NCI-H748 treated with DMSO at 0.1 percent for 48 hours (cell line): ENCODE results near the gene ANKRD6.
A peak's percentile ranks its signal among the peaks of the same experiment; 100 is the strongest.

Source experiments
- DNase-seq: peaks from one replicate; lab custom pipeline; 2025; lab: John Stamatoyannopoulos, UW

Gene ANKRD6

GRCh38 chr6:89413006-89413400 lies 19.9 kb upstream of the ANKRD6 start:
- DNase-seq: no peak

- no peak for DNase-seq
These were observed 18.7 kb upstream of the ANKRD6 start for GRCh38 chr6:89414215-89414614.

GRCh38 chr6:89415185-89415584 lies 17.8 kb upstream of the ANKRD6 start:
- no peak for DNase-seq

DNA sequence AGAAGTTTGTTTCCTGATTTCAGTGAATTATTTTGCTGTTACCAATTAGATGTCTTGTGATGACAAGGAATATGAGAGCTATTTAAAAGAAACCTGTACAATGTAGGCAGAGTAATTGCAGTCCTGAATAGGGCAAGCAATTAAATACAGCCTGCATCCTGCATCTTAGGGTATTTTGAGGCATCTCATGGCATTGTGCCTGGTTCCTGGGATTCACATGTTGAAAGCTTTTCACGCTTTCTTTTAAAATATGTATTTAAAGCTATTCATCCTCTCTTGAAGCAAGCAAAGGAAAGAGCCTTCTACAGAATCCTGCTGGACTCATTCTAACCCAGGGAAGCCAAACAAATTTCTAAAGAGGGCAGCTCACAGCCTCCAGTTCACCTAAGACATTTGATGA lies 16.2 kb upstream of the ANKRD6 start:
- no peak for DNase-seq

- no peak for DNase-seq
These were observed 2.6 kb upstream of the ANKRD6 start for GRCh38 chr6:89430201-89430962.

DNA sequence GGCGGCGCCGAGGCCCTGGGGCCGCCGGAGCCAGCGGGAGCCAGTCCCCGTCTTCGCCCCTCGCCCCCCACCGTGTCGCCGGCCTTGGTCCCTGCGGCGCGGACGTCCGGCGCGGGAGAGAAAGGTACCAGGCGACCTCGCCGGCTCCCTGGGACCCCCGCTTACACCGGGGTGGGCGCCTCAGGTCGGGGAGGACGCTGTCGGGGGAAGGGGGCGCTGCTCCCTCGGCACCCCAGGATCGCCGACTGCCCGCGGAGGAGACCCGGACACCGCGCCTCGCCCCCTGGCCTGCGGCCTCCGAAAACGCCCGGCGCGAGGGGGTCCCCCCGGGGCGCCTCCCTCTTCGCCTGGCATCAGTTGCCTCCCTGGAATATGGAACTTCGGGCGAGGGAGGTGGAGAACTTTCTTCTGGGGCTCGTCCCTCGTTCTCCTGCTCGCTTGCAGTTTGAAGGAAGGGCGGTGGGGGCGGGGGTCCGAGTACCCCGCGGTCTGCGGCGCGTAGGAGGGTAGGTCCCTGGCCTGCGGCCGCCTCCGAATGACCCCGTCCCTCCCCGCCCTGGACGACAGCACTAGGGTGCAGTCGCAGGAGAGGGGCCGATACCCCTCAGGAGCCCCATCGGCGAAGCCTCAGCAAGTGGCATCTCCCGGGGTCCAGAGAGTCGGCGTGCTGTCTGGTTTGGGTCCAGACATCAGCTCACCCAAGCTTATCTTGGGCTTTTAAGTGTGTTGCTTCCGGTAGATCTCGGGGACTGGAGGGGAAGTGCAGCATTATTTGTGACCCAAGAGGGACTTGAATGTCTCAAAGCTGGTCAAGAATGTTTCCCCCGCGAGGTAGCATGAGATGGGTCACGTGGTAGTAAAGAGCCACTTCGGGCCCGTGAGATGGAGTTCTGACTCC lies 549 bp downstream of the ANKRD6 start:
- DNase-seq: peak; percentile 30

- DNase-seq: no peak
These were observed 1.2 kb downstream of the ANKRD6 start for GRCh38 chr6:89434150-89434499.

GRCh38 chr6:89434954-89435353 lies 2.0 kb downstream of the ANKRD6 start:
- DNase-seq: peak; percentile 12

GRCh38 chr6:89436226-89436625 lies 3.3 kb downstream of the ANKRD6 start:
- peak; percentile 75 for DNase-seq

- no peak for DNase-seq
These were observed 5.3 kb downstream of the ANKRD6 start for GRCh38 chr6:89438248-89438647.

GRCh38 chr6:89439014-89439413 lies 6.1 kb downstream of the ANKRD6 start:
- no peak for DNase-seq

DNA sequence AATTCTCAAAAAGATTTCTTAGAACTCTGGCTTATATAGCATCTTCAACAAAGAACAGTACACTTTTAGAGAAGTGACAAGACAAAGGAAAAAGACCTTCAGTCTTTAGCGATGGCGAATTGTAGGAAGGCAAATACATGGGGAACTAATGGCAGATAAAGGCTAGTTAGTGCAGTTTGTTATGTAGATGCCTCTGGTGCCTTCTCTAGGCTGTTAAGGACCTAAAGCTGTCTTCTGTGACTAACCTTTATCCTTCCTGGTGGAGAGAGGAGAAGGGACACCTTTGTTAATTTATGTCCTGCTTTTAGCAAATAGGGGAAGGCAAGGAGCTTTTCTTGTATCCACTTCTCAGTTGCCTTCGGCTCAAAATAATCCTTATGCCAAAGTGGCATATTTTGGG lies 7.2 kb downstream of the ANKRD6 start:
- no peak for DNase-seq

DNA sequence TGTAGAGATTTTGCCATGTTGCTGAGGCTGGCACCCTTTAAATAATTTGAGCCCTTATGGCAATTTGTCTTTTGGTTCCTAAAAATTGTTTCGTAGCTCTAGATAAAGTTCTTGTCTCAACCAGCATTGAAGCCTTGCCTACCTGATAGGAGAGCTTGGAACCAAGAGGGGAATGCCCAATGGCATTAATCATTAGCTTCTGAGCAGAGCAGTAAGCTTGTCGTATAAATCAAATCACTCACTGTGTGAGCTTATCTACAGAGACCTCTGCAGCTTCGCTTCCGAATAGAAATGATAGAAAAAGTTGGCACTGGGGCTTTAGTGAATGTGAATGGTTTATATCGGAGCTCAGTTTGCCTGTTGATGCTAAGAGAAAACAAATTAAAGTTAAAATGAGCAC lies 10.7 kb downstream of the ANKRD6 start:
- DNase-seq: no peak

DNA sequence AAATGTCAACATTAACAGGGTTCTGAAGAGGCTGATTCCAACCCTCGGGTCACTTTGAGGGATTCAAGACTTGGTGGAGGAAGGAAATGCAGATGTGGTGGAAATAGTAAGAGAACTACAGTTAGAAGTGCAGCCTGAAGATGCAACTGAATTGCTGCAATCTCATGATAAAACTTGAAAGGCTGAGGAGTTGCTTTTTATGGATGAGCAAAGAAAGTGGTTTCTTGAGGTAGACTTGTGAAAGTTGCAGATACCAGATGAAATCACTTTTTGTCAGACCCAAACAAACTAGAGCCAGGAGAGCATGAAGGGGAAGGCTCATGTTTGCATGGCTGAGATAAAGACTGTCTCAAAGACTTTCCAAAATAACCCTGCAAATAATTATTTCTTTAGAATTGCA lies 16.2 kb downstream of the ANKRD6 start:
- DNase-seq: no peak

GRCh38 chr6:89452281-89452680 lies 19.3 kb downstream of the ANKRD6 start:
- no peak for DNase-seq

DNA sequence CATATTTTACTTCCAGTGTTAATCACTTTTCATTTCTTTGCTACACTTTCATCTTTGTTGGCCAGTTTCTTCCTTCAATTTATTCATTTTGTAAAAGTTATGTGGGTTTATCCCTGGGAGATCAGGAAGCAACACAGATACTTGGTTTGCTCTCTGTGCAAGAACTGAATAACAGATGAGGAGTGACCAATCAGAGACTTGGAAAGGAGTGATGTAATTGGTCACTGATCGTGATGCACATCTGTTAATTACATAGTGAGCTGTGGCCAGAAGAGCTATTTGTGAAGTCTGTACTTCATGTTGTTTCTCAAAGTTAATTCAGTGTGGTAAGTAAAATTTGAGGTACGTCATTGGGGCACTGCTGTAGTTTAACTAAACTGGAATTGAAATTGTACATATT lies 21.3 kb downstream of the ANKRD6 start:
- DNase-seq: no peak

GRCh38 chr6:89458704-89459103 lies 25.8 kb downstream of the ANKRD6 start:
- no peak for DNase-seq

DNA sequence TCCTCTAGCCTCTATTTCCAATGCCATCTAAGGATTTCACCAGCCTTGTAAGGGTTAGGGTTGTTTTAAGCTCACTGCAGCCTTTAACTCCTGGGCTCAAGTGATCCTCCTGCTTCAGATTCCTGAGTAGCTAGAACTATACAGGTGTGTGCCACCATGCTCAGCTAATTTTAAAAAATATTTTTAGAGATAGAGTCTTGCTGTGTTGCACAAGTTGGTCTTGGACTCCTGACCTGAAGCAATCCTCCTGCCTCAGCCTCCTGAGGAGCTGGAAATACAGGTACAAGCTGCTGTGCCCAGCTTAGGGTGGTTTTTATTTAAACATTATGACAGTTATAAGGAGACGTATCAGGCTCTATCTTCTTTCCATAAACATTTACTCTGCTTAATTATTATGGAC lies 26.5 kb downstream of the ANKRD6 start:
- no peak for DNase-seq

- no peak for DNase-seq
These were observed 27.8 kb downstream of the ANKRD6 start for GRCh38 chr6:89460713-89461112.

DNA sequence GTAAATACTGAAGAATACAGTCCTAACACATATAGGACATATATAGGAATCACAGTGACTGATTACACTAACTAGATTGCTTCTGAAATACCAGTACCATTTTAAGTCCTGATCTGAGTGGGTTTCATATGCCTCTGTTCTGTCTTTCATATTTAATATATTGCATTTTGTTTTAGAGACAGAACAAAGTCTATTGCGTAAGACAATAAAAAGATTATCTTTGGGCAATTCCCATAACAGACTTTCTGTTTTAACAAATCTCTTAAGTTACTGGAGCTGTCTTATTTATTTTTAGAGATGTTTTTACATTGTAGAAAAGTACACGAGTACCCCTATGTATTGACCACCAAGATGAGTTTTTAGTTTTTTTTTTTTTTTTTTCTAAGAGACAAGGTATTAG lies 29.6 kb downstream of the ANKRD6 start:
- DNase-seq: no peak

DNA sequence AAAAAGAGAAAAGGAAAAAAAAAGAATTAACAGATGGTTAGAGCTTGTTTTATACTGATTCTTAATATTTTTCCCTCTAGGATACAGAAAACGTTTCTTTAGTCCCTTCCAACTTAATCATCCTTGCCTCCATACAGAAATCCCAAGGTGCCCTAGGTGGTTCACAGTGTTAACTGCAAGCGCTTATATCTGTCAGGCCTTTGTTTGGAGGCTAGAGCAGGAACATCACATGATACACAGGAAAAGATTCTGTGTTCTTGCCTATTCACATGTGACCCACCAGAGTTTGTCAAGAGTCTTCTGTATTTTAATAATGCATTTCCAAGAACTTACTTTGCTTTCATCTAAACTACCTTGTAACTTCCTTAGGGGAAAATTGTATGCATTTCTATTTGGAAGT lies 31.3 kb downstream of the ANKRD6 start:
- no peak for DNase-seq

DNA sequence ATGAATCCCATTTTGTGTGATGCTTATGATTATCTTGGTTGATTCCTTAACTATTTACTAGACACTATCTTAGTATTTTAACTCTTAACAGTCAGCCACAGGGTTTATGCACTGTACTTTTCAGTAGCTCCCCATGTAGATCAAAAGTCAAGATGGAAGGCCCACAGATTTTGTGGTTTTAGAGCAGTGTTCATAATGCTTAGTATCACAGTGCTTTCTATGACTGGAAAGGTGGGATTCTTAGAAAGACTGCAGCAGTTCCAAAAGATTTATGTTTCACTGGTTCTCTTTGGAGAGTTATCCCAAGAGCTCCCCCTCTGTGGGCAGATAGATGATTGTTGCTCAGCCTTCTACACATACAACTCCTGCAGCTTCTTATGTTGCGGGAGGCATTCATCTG lies 34.5 kb downstream of the ANKRD6 start:
- no peak for DNase-seq

DNA sequence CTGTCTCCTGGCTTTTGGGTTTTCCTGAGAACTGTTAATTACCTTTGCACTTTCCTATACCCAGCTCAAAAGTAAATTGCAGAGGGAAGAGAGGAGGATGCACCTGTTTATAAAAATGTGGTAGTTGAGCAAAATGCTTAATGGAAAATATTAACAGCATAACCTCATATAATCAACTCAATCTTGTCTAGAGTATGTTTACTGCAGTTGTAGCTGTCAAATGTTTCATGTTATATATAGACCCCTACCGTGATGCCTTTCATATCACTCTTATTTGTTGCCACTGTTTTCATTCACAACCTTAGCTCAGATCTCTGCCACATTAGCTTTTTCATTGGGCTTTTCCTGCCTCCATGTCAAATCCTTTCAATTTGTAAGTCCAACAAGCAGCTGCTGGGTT lies 36.0 kb downstream of the ANKRD6 start:
- DNase-seq: no peak
